Calu3 (cell line): Measurements from ENCODE around the gene MOB3B. TPM values are rescaled to one million over a fixed set of nuclear protein-coding genes. Genes with fewer than 3 reads are reported as not detected.

Experiments used
- BruUV-seq: library from RNA; stranded (reverse); fragments of 400-500 nt; replicated peaks from 2 replicates; lab custom pipeline; 2021; lab: Mats Ljungman, UMichigan
- CTCF ChIA-PET: fragments of 300-600 bp; sonication (Branson Sonifier 250); formaldehyde crosslinking; loops from one replicate; lab custom pipeline; 2022; ENCODE audit warnings: antibody characterized with exemption; lab: Charles Lee
- DNase-seq: peaks from one replicate; pipeline ENCODE4 v3.0.0; 2022
- H3K27ac Mint-ChIP-seq: one replicate; pipeline ENCODE4 v1.8.0; 2022; ENCODE audit warnings: mixed read lengths; ENCODE audit not compliant: unreplicated experiment
- H3K27me3 Mint-ChIP-seq: one replicate; pipeline ENCODE4 v1.8.0; 2022; ENCODE audit warnings: mixed read lengths; ENCODE audit not compliant: unreplicated experiment
- H3K36me3 Mint-ChIP-seq: one replicate; pipeline ENCODE4 v1.8.0; 2022; ENCODE audit warnings: mild to moderate bottlenecking, moderate library complexity, mixed read lengths; ENCODE audit not compliant: insufficient read depth, unreplicated experiment
- H3K4me1 Mint-ChIP-seq: one replicate; pipeline ENCODE4 v1.8.0; 2022; ENCODE audit warnings: mild to moderate bottlenecking, low read depth, mixed read lengths; ENCODE audit not compliant: unreplicated experiment
- H3K4me3 Mint-ChIP-seq: one replicate; pipeline ENCODE4 v1.8.0; 2022; ENCODE audit warnings: mild to moderate bottlenecking, low read depth, moderate library complexity, mixed read lengths; ENCODE audit not compliant: unreplicated experiment
- H3K9me3 Mint-ChIP-seq: one replicate; pipeline ENCODE4 v1.8.0; 2022; ENCODE audit warnings: low read depth, mixed read lengths; ENCODE audit not compliant: unreplicated experiment
- CTCF ChIP-seq: fragments of 200-600 bp; IDR thresholded peaks from one replicate; pipeline ENCODE4 v1.8.0; 2022; ENCODE audit warnings: antibody characterized with exemption; ENCODE audit not compliant: unreplicated experiment
- intact Hi-C: fragments of 100-400 bp; cut with micrococcal nuclease; formaldehyde crosslinking; loops from one replicate; pipeline ENCODE4 v1.10.0; 2022; ENCODE audit not compliant: unreplicated experiment
- total RNA-seq: library from RNA; stranded (reverse); gene quantifications from 2 replicates; pipeline ENCODE4 v1.2.3, GENCODE V29; 2022

MOB3B gene
- total RNA-seq, 1 experiment from 2014 or later = 7.6 TPM

- no peaks in the 10 kb centered on the region for H3K27me3 Mint-ChIP-seq
- no peak for DNase-seq
- CTCF ChIA-PET = no interaction called here
- no peaks in the 10 kb centered on the region for H3K36me3 Mint-ChIP-seq
- no TSS peak for BruUV-seq
- H3K27ac Mint-ChIP-seq = no peak overlapping the region
- no peaks in the 10 kb centered on the region for H3K4me1 Mint-ChIP-seq
- no peak for TF ChIP-seq CTCF
- intact Hi-C loops = no loop called here
- H3K4me3 Mint-ChIP-seq = no peak overlapping the region
- H3K9me3 Mint-ChIP-seq = no peaks in the 10 kb centered on the region
Measured at GRCh38 chr9:27293996-27294395, 235.6 kb downstream of the MOB3B start.

- no peaks in the 10 kb centered on the region for H3K27me3 Mint-ChIP-seq
- intact Hi-C loops = no loop called here
- no peak for DNase-seq
- no peaks in the 10 kb centered on the region for H3K9me3 Mint-ChIP-seq
- no peak overlapping the region for H3K27ac Mint-ChIP-seq
- no peak for TF ChIP-seq CTCF
- CTCF ChIA-PET = no interaction called here
- no peaks in the 10 kb centered on the region for H3K4me1 Mint-ChIP-seq
- H3K4me3 Mint-ChIP-seq = no peak overlapping the region
- H3K36me3 Mint-ChIP-seq = no peaks in the 10 kb centered on the region
- no TSS peak for BruUV-seq
Measured at GRCh38 chr9:27292659-27293405, 236.8 kb downstream of the MOB3B start.

GRCh38 chr9:27291292-27291691 is 238.3 kb downstream of the MOB3B start:
- BruUV-seq = no TSS peak
- Mint-ChIP-seq H3K4me3 (no peak overlapping the region), H3K4me1 (no peaks in the 10 kb centered on the region), H3K27me3 (no peaks in the 10 kb centered on the region), H3K36me3 (no peaks in the 10 kb centered on the region), H3K27ac (no peak overlapping the region), H3K9me3 (no peaks in the 10 kb centered on the region)
- no peak for DNase-seq
- intact Hi-C loops = no loop called here
- no peak for TF ChIP-seq CTCF
- CTCF ChIA-PET = no interaction called here

GRCh38 chr9:27282269-27282668 is 247.3 kb downstream of the MOB3B start:
- Mint-ChIP-seq H3K27ac (no peak overlapping the region), H3K4me1 (no peaks in the 10 kb centered on the region), H3K9me3 (no peaks in the 10 kb centered on the region), H3K4me3 (no peak overlapping the region), H3K36me3 (no peaks in the 10 kb centered on the region), H3K27me3 (peaks cover 13% of the 10 kb centered on the region)
- intact Hi-C loops = no loop called here
- no peak for DNase-seq
- no TSS peak for BruUV-seq
- CTCF ChIA-PET = no interaction called here
- no peak for TF ChIP-seq CTCF
